ENCODE results near the gene RNF7.

Gene RNF7

GRCh38 chr3:141783632-141784031, 45.5 kb downstream of the RNF7 start:
- no peak for TF ChIP-seq CTCF (IDR thresholded peaks at IDR 0.05; ENCODE audit: low read length)
- TF ChIP-seq EZH2 (IDR thresholded peaks at IDR 0.05; ENCODE audit: borderline replicate concordance, low read length) = no peak
- no peak overlapping the region for H2AFZ ChIP-seq (ENCODE audit: low read length)
- H3K27ac ChIP-seq (ENCODE audit: low read depth, low read length, poor library complexity, severe bottlenecking) = no peak overlapping the region
- H3K4me3 ChIP-seq (ENCODE audit: low read depth, low read length, poor library complexity, severe bottlenecking) = no peak overlapping the region
- no peaks in the 10 kb centered on the region for H3K36me3 ChIP-seq (ENCODE audit: insufficient read depth, low read length)
- H3K79me2 ChIP-seq (ENCODE audit: insufficient read depth, low read length) = no peaks in the 10 kb centered on the region
- no peak overlapping the region for H3K4me2 ChIP-seq (ENCODE audit: low read length)
- H4K20me1 ChIP-seq (ENCODE audit: insufficient read depth, low read length) = no peaks in the 10 kb centered on the region
- no peaks in the 10 kb centered on the region for H3K4me1 ChIP-seq (ENCODE audit: insufficient read depth, low read length, severe bottlenecking)
- H3K27me3 ChIP-seq (ENCODE audit: insufficient read depth, low read length) = no peaks in the 10 kb centered on the region; the same call in 1 of the 2 replicates
- H3F3A ChIP-seq (ENCODE audit: insufficient read depth, low read length) = no peaks in the 10 kb centered on the region
- no peaks in the 10 kb centered on the region for H3K9me3 ChIP-seq (ENCODE audit: low read length)
- no peaks in the 10 kb centered on the region for H3K9me2 ChIP-seq (ENCODE audit: low read depth, low read length)
- no peak overlapping the region for H3K9ac ChIP-seq (ENCODE audit: low read length)

- no peak for TF ChIP-seq CTCF (IDR thresholded peaks at IDR 0.05; ENCODE audit: low read length)
- TF ChIP-seq EZH2 (IDR thresholded peaks at IDR 0.05; ENCODE audit: borderline replicate concordance, low read length) = no peak
- H3K9ac ChIP-seq (ENCODE audit: low read length) = no peak overlapping the region
- H3K4me3 ChIP-seq (ENCODE audit: low read depth, low read length, poor library complexity, severe bottlenecking) = no peak overlapping the region
- H3K4me1 ChIP-seq (ENCODE audit: insufficient read depth, low read length, severe bottlenecking) = no peaks in the 10 kb centered on the region
- H3K9me3 ChIP-seq (ENCODE audit: low read length) = no peaks in the 10 kb centered on the region
- no peaks in the 10 kb centered on the region for H3F3A ChIP-seq (ENCODE audit: insufficient read depth, low read length)
- no peak overlapping the region for H2AFZ ChIP-seq (ENCODE audit: low read length)
- H3K79me2 ChIP-seq (ENCODE audit: insufficient read depth, low read length) = no peaks in the 10 kb centered on the region
- H3K9me2 ChIP-seq (ENCODE audit: low read depth, low read length) = no peaks in the 10 kb centered on the region
- no peaks in the 10 kb centered on the region; the same call in 1 of the 2 replicates for H3K27me3 ChIP-seq (ENCODE audit: insufficient read depth, low read length)
- H3K27ac ChIP-seq (ENCODE audit: low read depth, low read length, poor library complexity, severe bottlenecking) = no peak overlapping the region
- H3K4me2 ChIP-seq (ENCODE audit: low read length) = no peak overlapping the region
- H3K36me3 ChIP-seq (ENCODE audit: insufficient read depth, low read length) = no peaks in the 10 kb centered on the region
- no peaks in the 10 kb centered on the region for H4K20me1 ChIP-seq (ENCODE audit: insufficient read depth, low read length)
These were observed 46.0 kb downstream of the RNF7 start for GRCh38 chr3:141784096-141784495.

- Histone ChIP-seq H3K9ac (ENCODE audit: low read length) (no peak overlapping the region), H3K36me3 (ENCODE audit: insufficient read depth, low read length) (no peaks in the 10 kb centered on the region), H4K20me1 (ENCODE audit: insufficient read depth, low read length) (no peaks in the 10 kb centered on the region), H3K9me3 (ENCODE audit: low read length) (no peaks in the 10 kb centered on the region), H3K9me2 (ENCODE audit: low read depth, low read length) (no peaks in the 10 kb centered on the region), H3K4me2 (ENCODE audit: low read length) (no peak overlapping the region), H3K4me1 (ENCODE audit: insufficient read depth, low read length, severe bottlenecking) (no peaks in the 10 kb centered on the region), H3K27ac (ENCODE audit: low read depth, low read length, poor library complexity, severe bottlenecking) (no peak overlapping the region), H3K79me2 (ENCODE audit: insufficient read depth, low read length) (no peaks in the 10 kb centered on the region), H3F3A (ENCODE audit: insufficient read depth, low read length) (no peaks in the 10 kb centered on the region), H3K27me3 (ENCODE audit: insufficient read depth, low read length) (no peaks in the 10 kb centered on the region; the same call in 1 of the 2 replicates), H2AFZ (ENCODE audit: low read length) (no peak overlapping the region), H3K4me3 (ENCODE audit: low read depth, low read length, poor library complexity, severe bottlenecking) (no peak overlapping the region)
- TF ChIP-seq EZH2 (IDR thresholded peaks at IDR 0.05; ENCODE audit: borderline replicate concordance, low read length) (no peak), CTCF (IDR thresholded peaks at IDR 0.05; ENCODE audit: low read length) (no peak)
These were observed 46.4 kb downstream of the RNF7 start for GRCh38 chr3:141784531-141784930.

All from OCI-LY1 (cell line).